ENCODE results near the gene SMTNL1.

The SMTNL1 gene

GRCh38 chr11:57512646-57513451 lies 24.5 kb upstream of the SMTNL1 start:
- DNase-seq (ENCODE audit: low spot score), result no peak
- TF ChIP-seq, protein P1, sequence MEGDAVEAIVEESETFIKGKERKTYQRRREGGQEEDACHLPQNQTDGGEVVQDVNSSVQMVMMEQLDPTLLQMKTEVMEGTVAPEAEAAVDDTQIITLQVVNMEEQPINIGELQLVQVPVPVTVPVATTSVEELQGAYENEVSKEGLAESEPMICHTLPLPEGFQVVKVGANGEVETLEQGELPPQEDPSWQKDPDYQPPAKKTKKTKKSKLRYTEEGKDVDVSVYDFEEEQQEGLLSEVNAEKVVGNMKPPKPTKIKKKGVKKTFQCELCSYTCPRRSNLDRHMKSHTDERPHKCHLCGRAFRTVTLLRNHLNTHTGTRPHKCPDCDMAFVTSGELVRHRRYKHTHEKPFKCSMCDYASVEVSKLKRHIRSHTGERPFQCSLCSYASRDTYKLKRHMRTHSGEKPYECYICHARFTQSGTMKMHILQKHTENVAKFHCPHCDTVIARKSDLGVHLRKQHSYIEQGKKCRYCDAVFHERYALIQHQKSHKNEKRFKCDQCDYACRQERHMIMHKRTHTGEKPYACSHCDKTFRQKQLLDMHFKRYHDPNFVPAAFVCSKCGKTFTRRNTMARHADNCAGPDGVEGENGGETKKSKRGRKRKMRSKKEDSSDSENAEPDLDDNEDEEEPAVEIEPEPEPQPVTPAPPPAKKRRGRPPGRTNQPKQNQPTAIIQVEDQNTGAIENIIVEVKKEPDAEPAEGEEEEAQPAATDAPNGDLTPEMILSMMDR (IDR thresholded peaks at IDR 0.05; ENCODE audit: extremely low read depth, missing control alignments), result no peak

GRCh38 chr11:57513452-57513795 lies 24.0 kb upstream of the SMTNL1 start:
- TF ChIP-seq, protein P1 (IDR thresholded peaks at IDR 0.05; ENCODE audit: extremely low read depth, missing control alignments), result no peak
- no peak for DNase-seq (ENCODE audit: low spot score)

DNA sequence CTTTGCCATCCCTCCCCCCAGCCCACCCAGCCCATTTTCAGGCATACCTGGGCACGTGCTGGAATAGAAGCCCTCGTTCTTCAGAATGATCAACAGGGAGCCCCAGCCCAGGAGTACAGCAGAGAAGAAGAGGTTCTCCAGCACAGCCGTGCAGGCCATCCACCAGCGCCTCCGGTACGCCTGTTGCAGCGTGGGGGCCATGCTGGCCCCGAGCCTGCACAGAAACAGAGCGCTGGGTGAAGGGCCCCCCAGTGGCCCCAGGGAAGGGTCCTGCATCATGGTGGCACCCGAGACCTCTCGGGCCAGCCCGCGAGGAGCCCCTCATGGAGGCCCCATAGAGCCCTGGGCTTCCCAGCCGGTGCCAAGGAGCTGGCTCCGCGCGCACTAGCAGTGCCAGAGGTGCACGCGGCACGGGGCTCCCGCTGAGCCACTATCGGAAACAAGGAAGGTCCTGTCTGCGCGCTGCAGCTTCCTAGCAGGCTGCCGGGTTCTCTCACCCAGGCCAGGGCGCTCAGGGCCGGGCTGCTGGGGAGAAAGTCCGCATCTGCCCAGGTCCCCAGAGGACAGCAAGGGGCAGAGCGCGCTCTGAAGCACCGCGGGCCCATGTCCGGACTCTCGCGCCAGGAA lies 23.4 kb upstream of the SMTNL1 start:
- DNase-seq (ENCODE audit: low spot score), result no peak
- TF ChIP-seq, protein P1 (IDR thresholded peaks at IDR 0.05; ENCODE audit: extremely low read depth, missing control alignments), result no peak

GRCh38 chr11:57514538-57515331 lies 22.7 kb upstream of the SMTNL1 start:
- TF ChIP-seq, protein P1 (IDR thresholded peaks at IDR 0.05; ENCODE audit: extremely low read depth, missing control alignments), result no peak
- DNase-seq (ENCODE audit: low spot score), result peak; percentile 77

GRCh38 chr11:57515332-57516060 lies 21.9 kb upstream of the SMTNL1 start, which contains the start of gene SLC43A1:
TSS of gene SLC43A1 (minus strand) at chr11:57515702. CDS start at chr11:57514111, 1,591 bp downstream.
- peak; percentile 73 for DNase-seq (ENCODE audit: low spot score)

GRCh38 chr11:57516061-57516443 lies 21.3 kb upstream of the SMTNL1 start:
- TF ChIP-seq, protein P1 (IDR thresholded peaks at IDR 0.05; ENCODE audit: extremely low read depth, missing control alignments), result no peak

More at GRCh38 chr11:57515332-57516060, 21.9 kb upstream of the SMTNL1 start, which contains the start of gene SLC43A1:
- TF ChIP-seq, protein P1 (IDR thresholded peaks at IDR 0.05; ENCODE audit: extremely low read depth, missing control alignments), result no peak

More at GRCh38 chr11:57516061-57516443, 21.3 kb upstream of the SMTNL1 start:
- DNase-seq (ENCODE audit: low spot score), result no peak

Measured in GM20000 (cell line).